ENCODE results near the gene NIPA2.

The NIPA2 gene

DNA sequence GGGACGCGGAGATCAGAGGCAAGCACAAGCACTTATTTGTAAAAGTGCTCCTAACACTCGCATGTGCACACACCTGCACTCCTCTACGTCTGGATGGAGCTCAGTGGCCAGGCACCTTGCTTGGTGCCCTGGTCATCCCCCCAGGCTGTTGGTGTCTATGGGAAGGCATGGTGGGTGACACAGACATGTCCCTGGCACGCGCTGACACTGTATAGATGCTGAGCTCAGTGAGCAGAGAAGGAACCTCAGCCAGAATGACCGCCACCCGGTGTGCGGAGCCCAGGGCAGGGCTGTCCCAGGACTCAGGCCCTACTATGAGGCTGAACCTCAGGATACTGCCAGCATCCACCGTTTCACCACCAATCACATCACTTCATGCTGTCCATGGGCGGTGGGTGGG lies 64.5 kb downstream of the NIPA2 start:
- DNase-seq (ENCODE audit: low read depth in 2 of 2): no peak

- DNase-seq (ENCODE audit: low read depth in 2 of 2): no peak
Observed at GRCh38 chr15:22903427-22903826, 65.0 kb downstream of the NIPA2 start.

DNA sequence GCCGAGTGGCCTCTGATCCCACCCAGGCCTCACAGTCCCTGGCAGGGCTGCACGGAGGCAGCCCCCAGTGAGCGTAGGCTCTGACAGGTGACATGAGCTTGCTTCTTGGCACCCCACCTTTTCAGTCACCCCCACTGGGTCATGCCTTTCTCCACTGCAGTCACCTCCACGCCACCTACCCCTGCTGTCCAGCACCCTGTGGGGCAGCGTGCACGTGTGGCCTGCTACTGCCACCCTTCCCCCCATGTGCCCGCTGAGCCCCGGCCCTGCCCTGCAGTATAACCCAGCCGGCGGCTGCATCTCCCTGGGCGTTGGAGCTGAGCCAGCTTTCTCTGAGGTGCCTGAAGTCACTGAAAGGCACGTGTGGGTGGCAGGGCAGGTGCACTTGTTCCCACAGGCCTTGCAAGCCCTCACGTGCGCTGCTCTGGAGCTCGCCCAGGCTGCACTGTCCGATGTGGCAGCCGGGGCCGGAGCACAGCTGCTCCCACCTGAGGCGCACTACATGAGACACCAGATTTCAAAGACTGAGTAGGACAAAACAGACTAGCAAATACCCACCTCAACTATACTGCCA lies 65.6 kb downstream of the NIPA2 start:
- no peak for DNase-seq (ENCODE audit: low read depth in 2 of 2)

DNA sequence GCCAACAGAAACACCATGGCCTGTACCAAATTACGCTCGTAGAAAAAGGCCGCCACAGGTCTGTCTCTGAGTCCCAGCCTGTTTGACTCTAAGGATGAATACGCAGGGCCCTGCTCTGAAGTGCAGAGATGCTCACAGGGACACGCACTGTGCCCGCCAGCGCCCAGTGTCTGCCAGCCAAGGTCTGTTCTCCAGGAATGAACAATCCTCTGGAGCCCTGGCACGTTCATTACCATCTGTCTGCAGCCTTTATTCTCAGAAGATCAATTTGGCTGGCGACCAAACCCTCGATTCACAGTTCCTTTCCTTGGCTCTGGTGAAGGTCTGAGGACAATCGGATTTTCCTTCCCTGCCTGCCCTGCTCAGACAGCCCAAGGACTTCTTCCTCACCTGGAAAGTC lies 66.3 kb downstream of the NIPA2 start:
- no peak for DNase-seq (ENCODE audit: low read depth in 2 of 2)

- no peak for DNase-seq (ENCODE audit: low read depth in 2 of 2)
Observed at GRCh38 chr15:22907161-22907950, 68.9 kb downstream of the NIPA2 start.

DNA sequence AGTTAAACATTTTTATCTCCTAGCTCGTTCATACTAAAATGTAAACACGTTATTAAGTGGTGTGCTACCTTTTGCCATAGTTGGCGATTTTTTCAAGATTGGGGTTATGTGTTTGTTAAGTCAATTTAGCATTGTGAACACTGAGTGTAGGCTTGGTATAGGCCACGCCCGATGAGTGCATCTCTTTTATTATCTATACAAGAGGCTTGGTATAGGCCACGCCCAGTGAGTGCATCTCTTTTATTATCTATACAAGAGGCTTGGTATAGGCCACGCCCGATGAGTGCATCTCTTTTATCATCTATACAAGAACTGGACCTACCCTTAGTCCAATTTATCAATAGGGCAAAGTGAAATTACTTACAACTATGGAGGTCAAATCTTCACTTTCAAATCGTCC lies 70.4 kb downstream of the NIPA2 start:
- no peak for DNase-seq (ENCODE audit: low read depth in 2 of 2)

GRCh38 chr15:22911306-22911705 lies 72.8 kb downstream of the NIPA2 start:
- DNase-seq (ENCODE audit: low read depth in 2 of 2): no peak

DNA sequence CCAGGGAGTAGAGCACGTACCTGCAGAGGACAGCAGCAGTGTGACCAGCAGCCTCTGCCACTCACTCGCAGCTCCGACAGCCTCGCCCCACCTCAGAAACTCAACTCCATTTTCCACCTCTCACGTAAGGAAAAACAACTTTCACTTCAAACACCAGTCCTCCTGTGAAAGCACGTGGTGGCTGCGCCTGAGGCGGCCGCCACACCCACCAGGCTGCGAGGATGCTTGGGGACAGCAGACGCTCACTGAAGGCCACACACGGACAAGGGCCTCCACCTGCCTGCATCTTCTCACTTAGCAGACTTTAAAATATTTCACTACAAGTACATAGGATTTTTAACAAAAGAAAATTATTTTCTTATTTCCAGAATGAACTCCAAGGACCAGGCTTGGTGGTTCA lies 73.8 kb downstream of the NIPA2 start:
- no peak for DNase-seq (ENCODE audit: low read depth in 2 of 2)

- DNase-seq (ENCODE audit: low read depth in 2 of 2): no peak
Observed at GRCh38 chr15:22913646-22914380, 75.3 kb downstream of the NIPA2 start.

- DNase-seq (ENCODE audit: low read depth in 2 of 2): no peak
Observed at GRCh38 chr15:22915866-22916515, 77.5 kb downstream of the NIPA2 start.

DNA sequence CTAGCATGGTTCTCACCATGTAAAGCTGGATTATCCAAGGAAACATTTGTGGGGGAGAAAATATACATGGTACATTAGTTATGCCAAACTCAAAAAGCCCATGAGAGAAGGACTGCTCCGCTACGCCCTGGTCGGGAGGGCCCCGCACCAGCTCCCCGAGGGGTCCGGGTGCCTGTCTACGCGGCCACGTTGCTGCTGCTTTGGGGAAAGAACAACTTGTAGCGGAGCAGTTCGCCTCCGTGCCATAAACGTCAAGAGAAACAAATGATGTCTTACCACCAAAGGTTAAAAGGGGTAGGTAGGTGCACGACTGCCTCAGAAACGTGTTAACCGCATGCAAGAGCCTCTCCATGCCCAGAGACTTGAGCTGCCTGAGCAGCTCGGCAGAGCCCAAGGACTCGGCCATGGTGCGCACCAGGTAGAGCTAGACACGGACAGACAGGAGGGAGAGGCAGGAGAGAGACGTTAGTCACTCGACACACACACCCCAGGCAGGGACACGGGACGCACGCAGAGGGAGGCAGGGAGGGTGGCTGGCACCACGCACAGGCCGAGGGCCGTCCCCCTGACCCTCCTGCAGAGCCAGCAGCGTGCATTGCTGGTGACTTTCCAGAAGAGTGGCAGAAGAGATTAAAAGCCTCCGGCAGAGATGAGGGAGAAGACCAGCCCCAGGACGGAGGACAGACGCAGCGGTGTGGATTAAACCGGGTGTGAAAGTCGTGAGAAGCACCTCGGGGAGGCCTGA lies 78.3 kb downstream of the NIPA2 start:
- DNase-seq (ENCODE audit: low read depth in 2 of 2): no peak

DNA sequence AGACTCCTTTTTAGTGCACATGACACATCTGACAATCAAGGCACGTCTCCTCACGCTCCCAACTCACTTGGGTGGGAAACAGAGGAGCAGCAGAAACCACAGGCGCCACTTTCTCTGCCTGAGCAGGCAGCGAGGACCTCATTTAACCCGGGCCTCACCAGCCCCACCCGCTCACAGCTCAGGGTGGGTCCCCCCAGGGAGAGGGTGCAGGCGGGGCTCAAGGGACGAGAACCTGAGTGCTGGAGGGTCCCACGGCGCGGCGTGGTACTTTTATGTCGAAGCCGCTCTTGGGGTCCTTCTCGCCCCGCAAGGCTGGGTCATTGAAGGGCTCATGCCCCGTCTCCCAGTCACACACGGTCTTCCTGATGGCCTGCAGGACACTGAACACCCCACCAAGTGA lies 79.1 kb downstream of the NIPA2 start:
- no peak for DNase-seq (ENCODE audit: low read depth in 2 of 2)
